GM23248 (cell line): ENCODE measurements around the gene ORM2. TPM values are rescaled to one million over a fixed set of nuclear protein-coding genes. Genes with fewer than 3 reads are reported as not detected.
"Not testable (repeated sequence)": the region's sequence is repeated elsewhere in the genome, so short reads cannot be mapped to it uniquely, and the experiment has no call there.

Source experiments
- DNase-seq: peaks from one replicate; pipeline ENCODE4 v3.0.0-alpha.2; 2015
- H2AFZ ChIP-seq: fragments of 200-600 bp; sonication (generic); 2 replicates; pipeline ENCODE4 v1.6.1; 2016; ENCODE audit warnings: antibody characterized with exemption
- H3F3A ChIP-seq: fragments of 200-600 bp; sonication (generic); 2 replicates; pipeline ENCODE4 v1.6.1; 2016; ENCODE audit warnings: mild to moderate bottlenecking, antibody characterized with exemption, mixed run types; ENCODE audit not compliant: insufficient read depth
- H3K27ac ChIP-seq: fragments of 200-600 bp; sonication (generic); 2 replicates; pipeline ENCODE4 v1.5.1; 2016; ENCODE audit warnings: mild to moderate bottlenecking
- H3K27me3 ChIP-seq: fragments of 200-600 bp; sonication (generic); replicated peaks from 2 replicates; pipeline ENCODE4 v1.6.1; 2016; ENCODE audit warnings: mild to moderate bottlenecking; ENCODE audit not compliant: insufficient read depth
- H3K36me3 ChIP-seq: fragments of 200-600 bp; sonication (generic); 2 replicates; pipeline ENCODE4 v1.6.1; 2016; ENCODE audit warnings: low read depth, mild to moderate bottlenecking
- H3K4me1 ChIP-seq: fragments of 200-600 bp; sonication (generic); 2 replicates; pipeline ENCODE4 v1.6.1; 2016; ENCODE audit warnings: mild to moderate bottlenecking; ENCODE audit not compliant: insufficient read depth
- H3K4me2 ChIP-seq: fragments of 200-600 bp; sonication (generic); one replicate; pipeline ENCODE4 v1.6.1; 2016; ENCODE audit warnings: mild to moderate bottlenecking; ENCODE audit not compliant: unreplicated experiment
- H3K4me3 ChIP-seq: fragments of 200-600 bp; sonication (generic); 2 replicates; pipeline ENCODE4 v1.5.1; 2016; ENCODE audit warnings: mild to moderate bottlenecking
- H3K79me2 ChIP-seq: fragments of 200-600 bp; sonication (generic); 2 replicates; pipeline ENCODE4 v1.6.1; 2016; ENCODE audit warnings: mild to moderate bottlenecking; ENCODE audit not compliant: insufficient read depth
- H3K9ac ChIP-seq: fragments of 200-600 bp; sonication (generic); 2 replicates; pipeline ENCODE4 v1.6.1; 2016; ENCODE audit warnings: mild to moderate bottlenecking
- H3K9me2 ChIP-seq: fragments of 200-600 bp; sonication (generic); 2 replicates; pipeline ENCODE4 v1.6.1; 2016; ENCODE audit warnings: mixed run types, mild to moderate bottlenecking, moderate library complexity; ENCODE audit not compliant: insufficient read depth
- H3K9me3 ChIP-seq: fragments of 200-600 bp; sonication (generic); one replicate; pipeline ENCODE4 v1.6.1; 2017; ENCODE audit warnings: low read depth
- H4K20me1 ChIP-seq: fragments of 200-600 bp; sonication (generic); 2 replicates; pipeline ENCODE4 v1.6.0; 2016; ENCODE audit not compliant: insufficient read depth
- EZH2 ChIP-seq: fragments of 200-600 bp; sonication (generic); IDR thresholded peaks from 2 replicates; pipeline ENCODE4 v1.6.1; 2018; ENCODE audit warnings: antibody characterized with exemption, mild to moderate bottlenecking; ENCODE audit not compliant: insufficient read depth, poor library complexity, severe bottlenecking
- EZH2phosphoT487 ChIP-seq: fragments of 200-600 bp; sonication (generic); IDR thresholded peaks from 2 replicates; pipeline ENCODE4 v1.6.1; 2018; ENCODE audit warnings: antibody characterized with exemption, moderate library complexity, mild to moderate bottlenecking, low read depth; ENCODE audit not compliant: insufficient read depth
- WGBS, 2 experiments: methylation state at CpG; one replicate each; pipeline ENCODE4 v1.1.6; 2015 to 2017; ENCODE audit warnings: low lambda C conversion rate in 2 of 2, low coverage in 1 of 2; ENCODE audit errors: missing lambda C conversion rate in 2 of 2; 5-methylcytosine and 5-hydroxymethylcytosine counted together
- in situ Hi-C: fragments of 300-500 bp; cut with MboI; formaldehyde crosslinking; loops from 2 replicates; pipeline ENCODE4 v1.15.0; 2020
- polyA plus RNA-seq: library from polyadenylated mRNA; unstranded; fragments of >200 nt; fragmentation: Nextera tagmentation; extraction: Ambion mirVana; gene quantifications from 2 replicates; pipeline ENCODE4 v1.2.1, GENCODE V29; 2016
- total RNA-seq: library from RNA; depleted of rRNA; stranded (reverse); fragments of >200 nt; shearing (Covaris generic); gene quantifications from 2 replicates; pipeline ENCODE4 v1.2.3, GENCODE V29; 2014

ORM2 gene
- total and polyA plus RNA-seq, 2 experiments from 2014 or later, result not detected

DNA sequence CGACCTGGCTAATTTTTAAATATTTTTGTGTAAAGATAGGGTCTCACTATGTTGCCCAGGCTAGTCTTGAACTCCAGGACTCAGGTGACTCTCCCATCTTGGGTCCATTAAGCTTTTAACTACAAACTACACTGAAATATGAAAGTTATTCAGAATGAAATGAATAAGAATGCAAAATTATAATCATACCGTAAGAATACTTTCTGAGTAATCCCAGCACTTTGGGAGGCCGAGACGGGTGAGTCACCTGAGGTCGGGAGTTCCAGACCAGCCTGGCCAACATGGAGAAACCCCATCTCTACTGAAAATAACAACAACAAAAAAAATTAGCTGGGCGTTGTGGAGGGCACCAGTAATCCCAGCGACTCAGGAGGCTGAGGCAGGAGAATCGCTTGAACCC is 7.9 kb upstream of the ORM2 start:
- H4K20me1 ChIP-seq, result no peaks in the 10 kb centered on the region
- DNase-seq, result peak; percentile 58
- H3K4me3 ChIP-seq, result no peak overlapping the region
- no peaks in the 10 kb centered on the region for H3K36me3 ChIP-seq
- H3K9ac ChIP-seq, result no peak overlapping the region
- no peaks in the 10 kb centered on the region for H3K27me3 ChIP-seq
- H3K27ac ChIP-seq, result no peak overlapping the region
- no peaks in the 10 kb centered on the region for H3K9me3 ChIP-seq
- no peaks in the 10 kb centered on the region for H3K9me2 ChIP-seq
- no peaks in the 10 kb centered on the region for H3F3A ChIP-seq
- H3K4me2 ChIP-seq, result no peak overlapping the region
- no peaks in the 10 kb centered on the region for H3K79me2 ChIP-seq
- no peak overlapping the region for H2AFZ ChIP-seq
- WGBS, 2 experiments, result 64 to 72% methylated on average over 8 of the region's 8 CpGs
- TF ChIP-seq EZH2phosphoT487 (no peak), EZH2 (no peak)
- 0 out of 2 replicates have a peak, but pooled peaks cover 7% of the 10 kb centered on the region for H3K4me1 ChIP-seq
- in situ Hi-C loops, result no loop called here

- H3K27me3 ChIP-seq, H3K4me3 ChIP-seq, H3K9ac ChIP-seq, H4K20me1 ChIP-seq, H3K27ac ChIP-seq, H3K36me3 ChIP-seq, H2AFZ ChIP-seq, H3F3A ChIP-seq, H3K9me2 ChIP-seq, in situ Hi-C loops, H3K9me3 ChIP-seq, H3K4me1 ChIP-seq, H3K79me2 ChIP-seq, H3K4me2 ChIP-seq: not testable (repeated sequence)
- peak; percentile 13 for DNase-seq
- 57 to 63% methylated on average over 12 of the region's 12 CpGs for WGBS, 2 experiments
These were observed 7.4 kb upstream of the ORM2 start for GRCh38 chr9:114322160-114322818.

DNA sequence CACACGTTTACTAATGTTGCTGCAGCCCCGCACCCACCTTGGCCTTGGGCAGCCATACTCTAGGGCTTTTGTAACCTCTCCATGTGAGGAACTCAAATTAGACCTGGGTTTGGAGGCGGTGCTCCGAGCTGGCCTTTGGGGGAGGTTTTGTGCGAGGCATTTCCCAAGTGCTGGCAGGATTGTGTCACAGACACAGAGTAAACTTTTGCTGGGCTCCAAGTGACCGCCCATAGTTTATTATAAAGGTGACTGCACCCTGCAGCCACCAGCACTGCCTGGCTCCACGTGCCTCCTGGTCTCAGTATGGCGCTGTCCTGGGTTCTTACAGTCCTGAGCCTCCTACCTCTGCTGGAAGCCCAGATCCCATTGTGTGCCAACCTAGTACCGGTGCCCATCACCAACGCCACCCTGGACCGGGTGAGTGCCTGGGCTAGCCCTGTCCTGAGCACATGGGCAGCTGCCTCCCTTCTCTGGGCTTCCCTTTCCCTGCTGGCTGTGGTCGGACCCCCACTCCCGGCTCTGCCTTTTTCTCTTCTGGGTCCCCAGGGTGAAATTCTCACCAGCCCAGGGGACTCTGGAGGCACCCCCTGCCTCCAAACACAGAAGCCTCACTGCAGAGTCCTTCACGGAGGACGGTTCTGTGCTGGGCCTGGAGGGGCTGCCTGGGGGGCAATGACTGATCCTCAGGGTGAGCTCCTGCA is 6.7 kb upstream of the ORM2 start, which contains the start of gene ORM1:
Gene ORM1 (plus strand): TSS at position 268 of the 701 bp plus-strand sequence. CDS start 36 bp downstream, at position 304.
- H3K4me2 ChIP-seq, in situ Hi-C loops: not testable (repeated sequence)

GRCh38 chr9:114323849-114324248 is 5.8 kb upstream of the ORM2 start:
- H3K9me2 ChIP-seq, H2AFZ ChIP-seq, H3K79me2 ChIP-seq, H3K4me2 ChIP-seq, H3K9me3 ChIP-seq, H3K27ac ChIP-seq, H3K36me3 ChIP-seq, H3K4me3 ChIP-seq, H3K27me3 ChIP-seq, in situ Hi-C loops, H4K20me1 ChIP-seq, H3K4me1 ChIP-seq, H3F3A ChIP-seq, DNase-seq, H3K9ac ChIP-seq: not testable (repeated sequence)
- 55 to 63% methylated on average over 6 of the region's 6 CpGs for WGBS, 2 experiments

More for the DNA sequence above, 6.7 kb upstream of the ORM2 start, which contains the start of gene ORM1:
- not testable (repeated sequence) for H3K79me2 ChIP-seq, H3K9ac ChIP-seq, H2AFZ ChIP-seq, H3F3A ChIP-seq, H3K4me1 ChIP-seq, H3K36me3 ChIP-seq, H4K20me1 ChIP-seq, DNase-seq, H3K27me3 ChIP-seq, H3K27ac ChIP-seq, H3K9me3 ChIP-seq, H3K9me2 ChIP-seq, H3K4me3 ChIP-seq
- WGBS, 2 experiments, result 62 to 72% methylated on average over 5 to 6 of the region's 15 CpGs

DNA sequence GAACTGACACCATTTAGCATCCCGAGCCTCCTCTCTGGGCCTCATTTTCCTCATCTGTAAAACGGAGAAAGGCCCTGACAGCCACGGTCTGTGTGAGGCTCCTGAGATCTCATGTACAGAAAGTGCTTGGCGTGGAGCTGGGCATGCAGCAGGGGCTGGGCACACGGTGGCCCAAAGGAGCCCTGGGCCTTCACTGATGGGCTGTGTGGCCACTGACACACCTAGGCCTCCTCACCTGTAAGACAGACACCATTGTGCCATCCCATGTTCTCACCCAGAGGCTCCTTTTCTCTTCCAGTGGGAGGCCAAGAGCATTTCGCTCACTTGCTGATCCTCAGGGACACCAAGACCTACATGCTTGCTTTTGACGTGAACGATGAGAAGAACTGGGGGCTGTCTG is 5.2 kb upstream of the ORM2 start:
- Histone ChIP-seq H3K79me2 (no peaks in the 10 kb centered on the region), H3K4me1 (no peaks in the 10 kb centered on the region), H3K27me3 (no peaks in the 10 kb centered on the region), H3K36me3 (no peaks in the 10 kb centered on the region), H3K9me3 (no peaks in the 10 kb centered on the region), H3K9me2 (no peaks in the 10 kb centered on the region), H3F3A (no peaks in the 10 kb centered on the region), H3K27ac (no peak overlapping the region), H3K9ac (no peak overlapping the region), H4K20me1 (no peaks in the 10 kb centered on the region), H3K4me2 (no peak overlapping the region), H2AFZ (no peak overlapping the region), H3K4me3 (no peak overlapping the region)
- no peak for TF ChIP-seq EZH2
- TF ChIP-seq EZH2phosphoT487, result no peak
- 74 to 86% methylated on average over 7 to 8 of the region's 8 CpGs for WGBS, 2 experiments
- in situ Hi-C loops, result no loop called here
- no peak for DNase-seq

- DNase-seq, H3K4me1 ChIP-seq, H3F3A ChIP-seq, H3K4me3 ChIP-seq, H3K27me3 ChIP-seq, H3K9me3 ChIP-seq, H3K79me2 ChIP-seq, in situ Hi-C loops, H3K9ac ChIP-seq, H3K36me3 ChIP-seq, H3K27ac ChIP-seq, H4K20me1 ChIP-seq, H3K9me2 ChIP-seq, H2AFZ ChIP-seq, H3K4me2 ChIP-seq: not testable (repeated sequence)
- 78 to 81% methylated on average over 7 to 9 of the region's 9 CpGs for WGBS, 2 experiments
These were observed 4.7 kb upstream of the ORM2 start for GRCh38 chr9:114324965-114325364.

- DNase-seq, H3K9me3 ChIP-seq, H3K4me2 ChIP-seq, H3K27ac ChIP-seq, H3K9me2 ChIP-seq, H3K36me3 ChIP-seq, H3K4me1 ChIP-seq, H4K20me1 ChIP-seq, H3K9ac ChIP-seq, H2AFZ ChIP-seq, in situ Hi-C loops, H3F3A ChIP-seq, H3K79me2 ChIP-seq, H3K4me3 ChIP-seq, H3K27me3 ChIP-seq: not testable (repeated sequence)
- WGBS, 2 experiments, result 68 to 75% methylated on average over 3 of the region's 3 CpGs
These were observed 3.9 kb upstream of the ORM2 start for GRCh38 chr9:114325684-114326254.
